Measurements from ENCODE around the gene PCDHB7.
"Not testable (repeated sequence)": the region's sequence is repeated elsewhere in the genome, so short reads cannot be mapped to it uniquely, and the experiment has no call there.

PCDHB7 gene

DNA sequence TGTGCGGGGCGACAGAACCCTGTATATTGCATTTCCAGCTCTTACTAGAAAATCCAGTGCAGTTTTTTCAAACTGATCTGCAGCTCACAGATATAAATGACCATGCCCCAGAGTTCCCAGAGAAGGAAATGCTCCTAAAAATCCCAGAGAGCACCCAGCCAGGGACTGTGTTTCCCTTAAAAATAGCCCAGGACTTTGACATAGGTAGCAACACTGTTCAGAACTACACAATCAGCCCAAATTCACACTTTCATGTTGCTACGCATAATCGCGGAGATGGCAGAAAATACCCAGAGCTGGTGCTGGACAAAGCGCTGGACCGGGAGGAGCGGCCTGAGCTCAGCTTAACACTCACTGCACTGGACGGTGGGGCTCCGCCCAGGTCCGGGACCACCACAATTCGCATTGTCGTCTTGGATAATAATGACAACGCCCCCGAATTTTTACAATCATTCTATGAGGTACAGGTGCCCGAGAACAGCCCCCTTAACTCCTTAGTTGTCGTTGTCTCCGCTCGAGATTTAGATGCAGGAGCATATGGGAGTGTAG, 36.7 kb upstream of the PCDHB7 start:
- Histone ChIP-seq H3K9me3 (ENCODE audit: insufficient read depth, low read length) (no peaks in the 10 kb centered on the region), H3K27ac (ENCODE audit: low read length) (no peak overlapping the region), H3K4me2 (ENCODE audit: low read length) (no peak overlapping the region), H3K9ac (ENCODE audit: low read length) (no peak overlapping the region), H4K20me1 (ENCODE audit: insufficient read depth, low read length) (no peaks in the 10 kb centered on the region), H3K4me3 (ENCODE audit: low read length) (no peak overlapping the region), H3K27me3 (ENCODE audit: low read depth, low read length) (no peaks in the 10 kb centered on the region), H2AFZ (ENCODE audit: low read depth, low read length) (no peak overlapping the region), H3K79me2 (ENCODE audit: low read length) (no peaks in the 10 kb centered on the region), H3K36me3 (replicated peaks; ENCODE audit: low read depth, low read length) (no peaks in the 10 kb centered on the region), H3K4me1 (ENCODE audit: low read length) (no peaks in the 10 kb centered on the region)
- TF ChIP-seq, protein P1, sequence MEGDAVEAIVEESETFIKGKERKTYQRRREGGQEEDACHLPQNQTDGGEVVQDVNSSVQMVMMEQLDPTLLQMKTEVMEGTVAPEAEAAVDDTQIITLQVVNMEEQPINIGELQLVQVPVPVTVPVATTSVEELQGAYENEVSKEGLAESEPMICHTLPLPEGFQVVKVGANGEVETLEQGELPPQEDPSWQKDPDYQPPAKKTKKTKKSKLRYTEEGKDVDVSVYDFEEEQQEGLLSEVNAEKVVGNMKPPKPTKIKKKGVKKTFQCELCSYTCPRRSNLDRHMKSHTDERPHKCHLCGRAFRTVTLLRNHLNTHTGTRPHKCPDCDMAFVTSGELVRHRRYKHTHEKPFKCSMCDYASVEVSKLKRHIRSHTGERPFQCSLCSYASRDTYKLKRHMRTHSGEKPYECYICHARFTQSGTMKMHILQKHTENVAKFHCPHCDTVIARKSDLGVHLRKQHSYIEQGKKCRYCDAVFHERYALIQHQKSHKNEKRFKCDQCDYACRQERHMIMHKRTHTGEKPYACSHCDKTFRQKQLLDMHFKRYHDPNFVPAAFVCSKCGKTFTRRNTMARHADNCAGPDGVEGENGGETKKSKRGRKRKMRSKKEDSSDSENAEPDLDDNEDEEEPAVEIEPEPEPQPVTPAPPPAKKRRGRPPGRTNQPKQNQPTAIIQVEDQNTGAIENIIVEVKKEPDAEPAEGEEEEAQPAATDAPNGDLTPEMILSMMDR (IDR thresholded peaks at IDR 0.05; ENCODE audit: low read depth, low read length) = no peak
- TF ChIP-seq EZH2phosphoT487 (IDR thresholded peaks at IDR 0.05; ENCODE audit: low read depth) = no peak

DNA sequence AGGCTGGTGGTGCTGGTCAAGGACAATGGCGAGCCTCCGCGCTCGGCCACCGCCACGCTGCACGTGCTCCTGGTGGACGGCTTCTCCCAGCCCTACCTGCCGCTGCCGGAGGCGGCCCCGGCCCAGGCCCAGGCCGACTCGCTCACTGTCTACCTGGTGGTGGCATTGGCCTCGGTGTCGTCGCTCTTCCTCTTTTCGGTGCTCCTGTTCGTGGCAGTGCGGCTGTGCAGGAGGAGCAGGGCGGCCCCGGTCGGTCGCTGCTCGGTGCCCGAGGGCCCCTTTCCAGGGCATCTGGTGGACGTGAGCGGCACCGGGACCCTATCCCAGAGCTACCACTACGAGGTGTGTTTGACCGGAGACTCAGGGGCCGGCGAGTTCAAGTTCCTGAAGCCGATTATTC, 35.1 kb upstream of the PCDHB7 start:
- H3K4me3 ChIP-seq (ENCODE audit: low read length); H3K27ac ChIP-seq (ENCODE audit: low read length); H3K27me3 ChIP-seq (ENCODE audit: low read depth, low read length); H3K4me1 ChIP-seq (ENCODE audit: low read length); H3K9me3 ChIP-seq (ENCODE audit: insufficient read depth, low read length); H4K20me1 ChIP-seq (ENCODE audit: insufficient read depth, low read length); H2AFZ ChIP-seq (ENCODE audit: low read depth, low read length); H3K79me2 ChIP-seq (ENCODE audit: low read length); H3K9ac ChIP-seq (ENCODE audit: low read length); H3K36me3 ChIP-seq (replicated peaks; ENCODE audit: low read depth, low read length); H3K4me2 ChIP-seq (ENCODE audit: low read length): not testable (repeated sequence)

DNA sequence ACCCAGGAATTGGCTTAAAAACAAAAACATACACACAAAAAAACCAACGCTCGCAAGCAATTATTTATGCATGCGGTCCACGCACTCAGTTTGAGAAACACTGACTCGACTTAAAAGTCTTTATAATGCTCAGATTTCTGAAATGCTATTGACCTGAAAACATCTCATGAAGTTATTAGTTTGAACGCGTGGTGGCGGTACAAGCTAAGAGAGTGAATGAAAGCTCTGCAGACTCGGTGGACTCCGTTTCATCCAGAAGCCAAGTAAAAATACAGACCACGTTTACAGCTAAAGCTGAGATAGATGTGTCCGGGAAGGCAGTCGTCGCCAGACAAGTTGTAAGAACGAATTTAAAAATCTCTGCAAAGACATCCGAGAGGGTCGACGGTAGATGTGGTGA, 22.6 kb upstream of the PCDHB7 start, which contains the start of gene PCDHB6:
Gene PCDHB6 (plus strand): TSS at position 246 of the 400 bp plus-strand sequence. CDS start 201 bp downstream, outside the sequence.
- TF ChIP-seq, protein P1 (IDR thresholded peaks at IDR 0.05; ENCODE audit: low read depth, low read length) = no peak
- TF ChIP-seq EZH2phosphoT487 (IDR thresholded peaks at IDR 0.05; ENCODE audit: low read depth) = no peak
- Histone ChIP-seq H3K4me1 (ENCODE audit: low read length) (no peaks in the 10 kb centered on the region), H4K20me1 (ENCODE audit: insufficient read depth, low read length) (no peaks in the 10 kb centered on the region), H3K27me3 (ENCODE audit: low read depth, low read length) (no peaks in the 10 kb centered on the region), H3K36me3 (replicated peaks; ENCODE audit: low read depth, low read length) (no peaks in the 10 kb centered on the region), H3K4me2 (ENCODE audit: low read length) (no peak within 1 kb of the TSS), H3K79me2 (ENCODE audit: low read length) (no peaks in the 10 kb centered on the region), H3K27ac (ENCODE audit: low read length) (no peak within 1 kb of the TSS), H3K9ac (ENCODE audit: low read length) (no peak within 1 kb of the TSS), H3K9me3 (ENCODE audit: insufficient read depth, low read length) (no peaks in the 10 kb centered on the region), H3K4me3 (ENCODE audit: low read length) (no peak within 1 kb of the TSS), H2AFZ (ENCODE audit: low read depth, low read length) (no peak within 1 kb of the TSS)

DNA sequence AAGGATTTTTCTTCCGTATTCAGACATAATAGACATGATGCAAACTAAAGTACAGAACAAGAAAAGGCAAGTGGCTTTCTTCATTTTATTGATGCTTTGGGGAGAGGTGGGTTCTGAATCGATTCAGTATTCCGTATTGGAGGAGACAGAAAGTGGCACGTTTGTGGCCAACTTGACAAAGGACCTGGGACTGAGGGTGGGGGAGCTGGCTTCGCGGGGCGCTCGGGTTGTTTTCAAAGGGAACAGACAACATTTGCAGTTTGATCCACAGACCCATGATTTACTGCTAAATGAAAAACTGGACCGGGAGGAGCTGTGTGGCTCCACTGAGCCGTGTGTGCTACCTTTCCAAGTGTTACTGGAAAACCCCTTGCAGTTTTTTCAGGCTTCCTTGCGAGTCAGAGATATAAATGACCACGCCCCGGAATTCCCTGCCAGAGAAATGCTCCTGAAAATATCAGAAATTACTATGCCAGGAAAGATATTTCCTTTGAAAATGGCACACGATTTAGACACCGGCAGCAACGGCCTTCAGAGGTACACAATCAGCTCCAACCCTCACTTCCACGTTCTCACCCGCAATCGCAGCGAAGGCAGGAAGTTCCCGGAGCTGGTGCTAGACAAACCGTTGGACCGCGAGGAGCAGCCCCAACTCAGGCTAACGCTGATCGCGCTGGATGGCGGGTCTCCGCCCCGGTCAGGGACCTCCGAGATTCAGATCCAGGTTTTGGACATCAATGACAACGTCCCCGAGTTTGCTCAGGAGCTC, 22.0 kb upstream of the PCDHB7 start:
- Histone ChIP-seq H3K9ac (ENCODE audit: low read length) (no peak overlapping the region), H3K36me3 (replicated peaks; ENCODE audit: low read depth, low read length) (no peaks in the 10 kb centered on the region)
- TF ChIP-seq, protein P1 (IDR thresholded peaks at IDR 0.05; ENCODE audit: low read depth, low read length) = no peak
- no peak for TF ChIP-seq EZH2phosphoT487 (IDR thresholded peaks at IDR 0.05; ENCODE audit: low read depth)

More for the DNA sequence above, 22.0 kb upstream of the PCDHB7 start:
- Histone ChIP-seq H3K4me2 (ENCODE audit: low read length) (no peak overlapping the region), H3K27me3 (ENCODE audit: low read depth, low read length) (no peaks in the 10 kb centered on the region), H3K4me1 (ENCODE audit: low read length) (no peaks in the 10 kb centered on the region), H2AFZ (ENCODE audit: low read depth, low read length) (no peak overlapping the region), H3K79me2 (ENCODE audit: low read length) (no peaks in the 10 kb centered on the region), H3K27ac (ENCODE audit: low read length) (no peak overlapping the region), H3K4me3 (ENCODE audit: low read length) (no peak overlapping the region), H4K20me1 (ENCODE audit: insufficient read depth, low read length) (no peaks in the 10 kb centered on the region), H3K9me3 (ENCODE audit: insufficient read depth, low read length) (no peaks in the 10 kb centered on the region)

Data from OCI-LY3 (cell line).